Right atrium auricular region (tissue), 2 donors: ENCODE results near the gene SEMA4D. TPM values are rescaled to one million over a fixed set of nuclear protein-coding genes. Genes with fewer than 3 reads are reported as not detected.

Experiments used
- DNase-seq: peaks from one replicate; pipeline ENCODE4 v3.0.0-alpha.2; 2019; ENCODE audit warnings: low spot score
- H3K27ac ChIP-seq, 2 donors: fragments of 200-600 bp; sonication (generic); 1 replicate in 1 of 2; 2 replicates in 1 of 2; pipeline ENCODE4 v1.5.1; 2016 to 2019
- H3K27me3 ChIP-seq, 2 donors: fragments of 200-600 bp; sonication (generic); one replicate each; pipeline versions ENCODE4 v1.5.1 to v1.6.0; 2017 to 2019
- H3K36me3 ChIP-seq: fragments of 200-600 bp; sonication (generic); one replicate; pipeline ENCODE4 v1.5.1; 2016
- H3K4me1 ChIP-seq, 2 donors: fragments of 200-600 bp; sonication (generic); one replicate each; pipeline versions ENCODE4 v1.5.1 to v1.6.0; 2017 to 2019
- H3K4me3 ChIP-seq, 2 donors: fragments of 200-600 bp; sonication (generic); 1 replicate in 1 of 2; 2 replicates in 1 of 2; pipeline ENCODE4 v1.5.1; 2017 to 2019; ENCODE audit warnings: mild to moderate bottlenecking in 1 of 2, moderate library complexity in 1 of 2
- H3K9me3 ChIP-seq, 2 donors: fragments of 200-600 bp; sonication (generic); one replicate each; pipeline ENCODE4 v1.5.1; 2019
- CTCF ChIP-seq, 2 donors: fragments of 200-600 bp; sonication (generic); IDR thresholded peaks; one replicate each; pipeline ENCODE4 v1.5.1; 2019; ENCODE audit warnings: antibody characterized with exemption in 2 of 2
- total RNA-seq, 2 donors: library from RNA; depleted of rRNA; stranded (reverse); fragments of >200 nt; gene quantifications; one replicate each; pipeline ENCODE4 v1.1.0, GENCODE V29; 2016

SEMA4D gene
- total RNA-seq, 2 donors from 2014 or later: 14.6 to 22.1 TPM

GRCh38 chr9:89514956-89515355 lies 17.0 kb upstream of the SEMA4D start:
- no peak overlapping the region for H3K27ac ChIP-seq
- TF ChIP-seq CTCF (IDR thresholded peaks at IDR 0.05): no peak
- H3K9me3 ChIP-seq: no peaks in the 10 kb centered on the region
- H3K27me3 ChIP-seq: no peaks in the 10 kb centered on the region
- H3K4me3 ChIP-seq: no peak overlapping the region
- H3K4me1 ChIP-seq: no peaks in the 10 kb centered on the region
- H3K36me3 ChIP-seq: no peaks in the 10 kb centered on the region
- DNase-seq: no peak

- Histone ChIP-seq H3K27ac (no peak overlapping the region), H3K4me3 (no peak overlapping the region), H3K27me3 (no peaks in the 10 kb centered on the region), H3K4me1 (no peaks in the 10 kb centered on the region), H3K9me3 (no peaks in the 10 kb centered on the region), H3K36me3 (no peaks in the 10 kb centered on the region)
- no peak for TF ChIP-seq CTCF (IDR thresholded peaks at IDR 0.05)
- no peak for DNase-seq
These were observed 16.4 kb upstream of the SEMA4D start for GRCh38 chr9:89514337-89514736.

DNA sequence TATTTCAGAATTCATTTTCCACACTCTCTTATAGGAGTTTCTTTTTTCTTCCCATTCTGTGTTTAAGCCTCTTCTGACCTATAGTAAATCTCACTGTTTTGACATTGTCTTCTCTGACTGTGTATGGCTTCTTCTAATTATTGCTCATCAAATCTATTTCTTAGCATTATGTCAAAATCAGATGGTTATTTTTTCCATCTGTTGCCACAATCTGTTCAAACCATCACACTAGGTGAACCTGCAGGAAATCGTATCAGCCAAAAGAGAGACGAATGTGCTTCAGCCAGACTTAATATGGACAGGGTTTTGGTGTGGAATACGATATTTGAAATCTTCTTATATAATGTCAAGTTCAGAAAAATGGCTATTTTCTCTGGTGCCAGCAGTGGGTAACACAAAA lies 15.9 kb upstream of the SEMA4D start:
- Histone ChIP-seq H3K36me3 (no peaks in the 10 kb centered on the region), H3K4me1 (no peaks in the 10 kb centered on the region), H3K27me3 (no peaks in the 10 kb centered on the region), H3K4me3 (no peak overlapping the region), H3K9me3 (no peaks in the 10 kb centered on the region), H3K27ac (no peak overlapping the region)
- TF ChIP-seq CTCF (IDR thresholded peaks at IDR 0.05): no peak
- DNase-seq: no peak

- TF ChIP-seq CTCF (IDR thresholded peaks at IDR 0.05): no peak
- Histone ChIP-seq H3K4me3 (no peak overlapping the region), H3K27ac (no peak overlapping the region), H3K36me3 (no peaks in the 10 kb centered on the region), H3K27me3 (no peaks in the 10 kb centered on the region), H3K4me1 (no peaks in the 10 kb centered on the region), H3K9me3 (no peaks in the 10 kb centered on the region)
- no peak for DNase-seq
These were observed 14.5 kb upstream of the SEMA4D start for GRCh38 chr9:89512382-89512781.

DNA sequence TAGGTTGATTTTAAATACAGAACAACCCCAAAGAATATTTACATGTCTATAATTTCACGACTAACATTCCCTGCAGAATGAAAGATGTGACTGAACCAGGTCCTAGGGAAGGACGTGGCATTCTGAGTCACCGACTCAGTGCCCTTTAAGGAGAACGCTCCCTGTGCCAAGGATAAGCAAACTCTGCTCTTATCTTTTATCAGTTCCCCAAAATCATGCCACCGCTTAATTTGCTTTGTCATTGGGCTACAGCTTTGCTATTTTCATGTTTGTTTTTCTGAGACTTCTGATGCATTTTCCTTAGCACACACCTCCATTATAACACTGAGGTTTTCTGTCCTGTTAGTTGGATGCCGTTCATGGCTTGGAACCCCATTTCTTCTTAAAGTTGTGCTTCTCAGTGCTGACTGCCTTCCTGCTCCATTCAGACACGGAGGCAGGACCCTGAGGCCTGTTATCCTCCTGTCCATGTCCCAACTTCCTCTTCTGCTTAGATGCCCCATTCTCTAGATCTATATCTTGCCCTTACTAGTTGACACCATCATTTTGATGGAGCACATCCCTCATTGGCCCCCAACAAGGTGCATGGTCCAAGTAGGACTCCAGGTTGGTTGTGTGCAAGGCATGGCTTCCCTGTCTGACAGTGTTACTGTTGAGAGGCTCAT lies 11.2 kb upstream of the SEMA4D start:
- Histone ChIP-seq H3K27ac (no peak overlapping the region), H3K27me3 (no peaks in the 10 kb centered on the region), H3K4me1 (no peaks in the 10 kb centered on the region), H3K9me3 (no peaks in the 10 kb centered on the region), H3K4me3 (no peak overlapping the region), H3K36me3 (no peaks in the 10 kb centered on the region)
- no peak for DNase-seq
- no peak for TF ChIP-seq CTCF (IDR thresholded peaks at IDR 0.05)

GRCh38 chr9:89505911-89506310 lies 8.0 kb upstream of the SEMA4D start:
- no peak overlapping the region for H3K27ac ChIP-seq
- no peaks in the 10 kb centered on the region for H3K27me3 ChIP-seq
- no peak overlapping the region for H3K4me3 ChIP-seq
- no peak for TF ChIP-seq CTCF (IDR thresholded peaks at IDR 0.05)
- no peaks in the 10 kb centered on the region for H3K9me3 ChIP-seq
- no peaks in the 10 kb centered on the region for H3K4me1 ChIP-seq
- no peaks in the 10 kb centered on the region for H3K36me3 ChIP-seq
- DNase-seq: no peak
